Right renal pelvis (tissue), 4 donors: ENCODE measurements around the gene ARAF. TPM values are rescaled to one million over a fixed set of nuclear protein-coding genes. Genes with fewer than 3 reads are reported as not detected.
"Not testable (repeated sequence)": the region's sequence is repeated elsewhere in the genome, so short reads cannot be mapped to it uniquely, and the experiment has no call there.

Experiments
- DNase-seq, 4 donors: peaks; one replicate each; pipeline ENCODE4 v3.0.0-alpha.2; 2013; ENCODE audit warnings: low read depth in 4 of 4, low spot score in 3 of 4, missing footprints in 1 of 4
- polyA plus RNA-seq, 4 donors: library from polyadenylated mRNA; unstranded; fragments of 120-200 nt; gene quantifications; one replicate each; pipeline ENCODE4 v1.2.1, GENCODE V29; 2013; ENCODE audit not compliant: insufficient read length in 4 of 4

ARAF gene
- polyA plus RNA-seq, 4 donors, result 59.6 to 70.6 (median 65.2) TPM

DNA sequence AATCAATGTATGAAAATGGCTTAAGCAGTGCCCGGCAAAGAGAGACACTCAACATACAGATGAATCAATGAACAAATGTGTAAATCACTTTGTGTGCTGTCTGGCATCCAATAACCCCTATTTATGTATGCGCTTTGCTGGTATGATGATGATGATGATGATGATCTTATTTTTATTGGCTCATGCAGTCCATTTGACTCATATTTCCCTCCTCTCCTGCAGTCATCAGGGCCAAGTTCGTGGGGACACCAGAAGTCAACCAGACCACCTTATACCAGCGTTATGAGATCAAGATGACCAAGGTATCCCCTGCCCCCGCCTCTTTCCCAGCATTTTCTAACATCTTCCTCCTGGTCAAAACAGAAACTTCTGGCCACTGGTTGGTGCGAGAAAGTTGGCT lies 23.7 kb downstream of the ARAF start:
- DNase-seq, result no peak

DNA sequence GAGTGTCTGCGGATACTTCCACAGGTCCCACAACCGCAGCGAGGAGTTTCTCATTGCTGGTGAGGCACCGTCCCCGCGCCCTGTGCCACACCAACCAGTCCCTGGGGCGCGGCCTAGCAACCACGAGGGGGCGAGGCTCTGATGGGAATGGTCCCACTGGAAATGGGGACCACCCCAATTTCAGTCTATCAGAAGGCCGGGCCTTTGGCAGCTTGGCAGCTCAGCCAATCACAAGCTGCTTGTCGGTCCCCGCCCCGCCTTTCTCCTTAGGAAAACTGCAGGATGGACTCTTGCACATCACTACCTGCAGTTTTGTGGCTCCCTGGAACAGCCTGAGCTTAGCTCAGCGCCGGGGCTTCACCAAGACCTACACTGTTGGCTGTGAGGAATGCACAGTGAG lies 24.3 kb downstream of the ARAF start:
- DNase-seq, result no peak

DNA sequence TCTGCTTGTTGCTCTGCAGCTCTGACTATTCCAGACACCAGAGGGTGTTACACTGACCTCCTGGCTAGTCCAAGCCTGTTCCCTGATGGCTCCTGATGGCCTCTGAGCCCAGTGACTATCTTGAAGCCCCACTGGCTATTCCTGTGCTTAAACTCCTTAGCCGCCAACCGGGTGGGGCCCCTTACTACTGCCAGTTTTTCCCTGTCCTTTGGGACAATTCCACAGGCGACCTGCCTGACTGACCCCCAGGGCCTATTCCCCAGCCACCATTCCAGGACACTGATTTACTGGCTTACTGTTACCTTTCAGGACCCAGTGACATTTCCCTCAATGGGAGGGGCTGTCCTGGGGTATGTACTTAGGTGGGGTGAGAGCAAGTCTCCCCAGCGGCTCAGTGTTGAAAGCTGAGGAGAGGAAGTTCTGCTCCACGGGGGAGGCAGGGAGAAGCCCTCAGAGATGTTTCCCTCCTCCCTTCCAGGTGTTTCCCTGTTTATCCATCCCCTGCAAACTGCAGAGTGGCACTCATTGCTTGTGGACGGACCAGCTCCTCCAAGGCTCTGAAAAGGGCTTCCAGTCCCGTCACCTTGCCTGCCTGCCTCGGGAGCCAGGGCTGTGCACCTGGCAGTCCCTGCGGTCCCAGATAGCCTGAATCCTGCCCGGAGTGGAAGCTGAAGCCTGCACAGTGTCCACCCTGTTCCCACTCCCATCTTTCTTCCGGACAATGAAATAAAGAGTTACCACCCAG lies 25.2 kb downstream of the ARAF start:
- DNase-seq, result no peak

DNA sequence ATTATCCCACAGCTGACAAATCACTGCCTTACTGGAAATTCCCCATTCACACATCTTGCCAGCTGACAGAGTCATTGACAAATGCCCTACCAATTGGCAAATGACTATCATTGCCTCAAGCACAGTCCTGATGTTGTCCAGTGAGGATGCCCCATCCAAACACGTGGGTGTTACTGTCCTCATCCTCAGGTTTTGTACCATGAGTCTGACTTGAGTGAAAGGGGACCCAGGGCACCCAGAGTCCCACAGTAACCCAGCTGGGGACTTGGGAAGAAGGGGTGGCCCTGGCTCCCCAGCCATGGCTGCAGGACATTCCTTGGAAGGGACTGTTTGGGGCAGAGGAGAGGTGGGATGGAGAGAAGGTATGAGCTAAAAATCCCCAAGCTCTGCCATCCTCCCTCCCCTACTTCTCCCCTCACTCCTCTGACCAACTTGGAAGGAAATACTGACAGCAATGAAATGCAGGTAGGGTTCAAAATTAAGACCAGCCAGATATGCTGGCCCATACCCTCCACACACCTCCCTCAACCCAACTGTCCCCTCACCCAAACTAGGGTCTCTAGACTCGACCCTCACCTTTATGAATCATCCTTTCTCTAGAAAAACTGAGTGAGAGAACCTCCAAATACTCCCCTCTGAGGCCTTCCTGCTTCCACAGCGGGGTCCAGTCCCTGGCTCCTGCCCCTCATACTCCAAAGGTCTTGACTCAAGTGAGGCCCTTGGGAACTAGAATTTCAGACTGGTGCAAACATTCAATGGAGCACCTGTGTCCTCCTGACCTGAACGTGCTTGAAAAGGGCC lies 26.3 kb downstream of the ARAF start:
- no peak for DNase-seq

DNA sequence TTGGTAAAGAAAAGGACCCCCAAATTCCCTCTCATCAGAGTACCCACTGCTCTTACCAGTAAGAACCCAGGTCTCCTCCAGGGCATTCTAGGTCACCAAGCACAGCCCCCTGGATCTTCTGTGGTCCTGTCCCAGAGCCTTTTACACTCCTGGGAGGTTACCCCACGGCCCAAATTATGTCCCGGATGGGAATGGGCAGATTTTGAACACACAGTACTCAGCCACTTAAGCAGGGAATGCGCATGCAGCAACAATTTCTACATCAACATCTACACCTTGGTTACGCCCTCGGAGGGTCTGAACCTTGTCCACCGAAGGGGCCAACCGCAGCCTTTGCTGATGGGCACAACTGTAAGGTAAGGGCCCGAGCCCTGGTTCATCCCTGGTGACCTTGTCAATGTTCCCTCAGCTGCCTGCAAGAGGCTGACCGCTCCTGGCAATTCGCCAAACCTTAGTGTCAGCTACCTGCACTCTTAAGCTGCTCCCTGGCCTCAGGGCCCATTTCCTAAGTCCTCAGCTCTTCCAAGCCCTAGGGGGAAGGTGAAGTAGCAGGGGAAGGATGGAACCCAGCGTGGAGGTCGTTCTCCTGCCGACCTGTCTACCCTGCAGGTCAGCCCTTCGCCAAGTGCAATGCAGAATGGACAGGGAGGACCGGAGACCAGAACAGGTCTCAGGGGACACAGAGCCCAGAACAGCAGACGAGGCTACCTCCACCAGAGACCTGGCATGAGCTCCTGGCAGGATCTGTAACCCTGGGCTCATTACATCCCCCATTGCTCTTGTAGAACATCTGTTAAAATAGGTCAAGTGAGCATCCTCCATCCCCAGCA lies 27.1 kb downstream of the ARAF start:
- no peak for DNase-seq

DNA sequence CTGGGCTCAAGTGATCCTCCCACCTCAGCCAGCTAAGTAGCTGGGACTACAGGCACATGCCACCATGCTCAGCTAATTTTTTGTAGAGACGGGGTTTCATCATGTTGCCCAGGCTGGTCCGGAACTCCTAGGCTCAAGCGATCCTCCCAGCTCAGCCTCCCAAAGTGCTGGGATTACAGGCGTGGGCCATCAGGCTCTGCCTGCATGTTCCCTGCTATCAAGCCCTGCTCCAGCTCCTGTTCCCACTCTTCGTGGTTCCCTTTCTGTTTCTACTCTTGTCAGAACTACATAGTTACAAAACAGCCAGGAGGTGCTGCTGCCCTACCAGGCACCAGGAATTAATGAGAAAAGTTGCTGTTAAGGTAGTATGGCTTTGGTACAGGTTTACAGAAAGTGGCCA lies 30.0 kb downstream of the ARAF start:
- no peak for DNase-seq

DNA sequence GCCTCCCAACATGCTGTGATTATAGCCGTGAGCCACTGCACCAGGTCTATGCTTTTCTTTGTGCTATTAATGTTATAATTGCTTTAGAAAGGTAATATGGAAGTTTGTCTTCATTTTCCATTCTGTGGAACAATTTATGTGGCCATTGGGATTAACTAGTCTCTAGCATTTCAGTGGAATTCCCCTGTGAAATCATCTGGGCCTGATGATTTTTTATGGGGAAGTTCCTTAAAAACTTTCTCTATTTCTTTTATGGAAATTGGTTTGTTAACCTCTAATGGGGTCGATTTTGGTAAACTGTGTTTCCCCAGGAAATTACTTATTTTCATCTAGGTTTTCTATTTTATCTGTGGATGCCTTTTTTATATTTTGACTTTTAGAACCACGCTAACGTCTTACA lies 32.5 kb downstream of the ARAF start:
- no peak for DNase-seq

DNA sequence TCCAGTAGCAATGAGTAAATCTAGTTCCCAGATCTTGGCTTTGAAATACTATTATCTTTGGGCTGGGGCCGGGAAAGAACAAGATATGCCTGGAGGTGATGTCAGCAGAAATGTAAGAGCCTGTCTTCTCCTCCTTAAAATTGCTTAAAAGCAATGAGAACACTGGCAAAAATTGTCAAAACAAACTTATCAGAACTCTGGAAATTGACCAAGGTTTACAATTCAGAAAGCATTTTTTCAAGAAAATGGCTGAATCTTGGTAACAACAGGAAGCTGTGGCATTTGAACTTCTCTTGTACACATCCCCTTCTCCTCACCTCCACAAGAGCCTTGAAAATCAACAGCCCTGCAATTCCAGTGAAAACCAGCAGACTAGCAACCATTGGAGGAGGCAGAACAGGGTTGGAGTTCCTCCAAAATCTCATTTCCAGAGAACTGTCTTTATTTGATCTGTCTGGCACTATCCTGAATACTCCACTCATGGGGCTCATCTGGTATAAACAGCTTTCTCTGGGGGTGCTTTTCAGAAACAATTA lies 34.8 kb downstream of the ARAF start:
- DNase-seq, result no peak

DNA sequence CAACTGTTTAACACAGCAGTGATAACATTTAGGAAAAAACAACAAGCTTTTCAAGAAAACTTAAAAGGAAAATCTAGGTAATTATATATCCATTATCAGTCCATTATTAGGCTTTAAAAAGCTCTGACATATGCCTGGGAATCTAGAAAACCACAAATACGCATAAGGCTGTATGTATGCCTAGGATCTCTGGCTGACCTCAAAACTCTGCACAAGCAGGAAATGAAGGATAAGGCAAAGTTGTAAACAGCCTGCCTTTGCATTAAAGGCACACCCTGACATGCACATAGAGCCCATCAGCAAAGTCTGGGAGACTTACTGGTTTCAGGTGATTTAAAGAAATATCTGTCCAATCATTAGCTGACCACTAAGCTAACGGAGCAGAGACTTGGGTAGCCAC lies 35.3 kb downstream of the ARAF start:
- DNase-seq, result no peak

DNA sequence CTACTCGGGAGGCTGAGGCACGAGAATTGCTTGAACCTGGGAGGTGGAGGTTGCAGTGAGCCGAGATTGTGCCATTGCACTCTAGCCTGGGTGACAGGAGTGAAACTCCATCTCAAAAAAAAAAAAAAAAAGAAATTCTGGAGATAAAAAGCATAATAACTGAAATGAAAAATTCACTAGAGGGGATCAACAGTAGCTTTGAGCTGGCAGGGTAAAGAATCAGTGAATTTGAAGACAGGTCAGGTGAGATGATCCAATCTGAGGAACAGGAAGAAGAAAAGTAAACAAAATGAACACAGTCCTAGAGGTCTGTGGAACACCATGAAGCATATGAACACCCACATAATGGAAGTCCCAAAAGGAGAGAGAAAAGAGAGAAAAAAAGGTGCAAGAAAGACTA lies 36.2 kb downstream of the ARAF start:
- no peak for DNase-seq

DNA sequence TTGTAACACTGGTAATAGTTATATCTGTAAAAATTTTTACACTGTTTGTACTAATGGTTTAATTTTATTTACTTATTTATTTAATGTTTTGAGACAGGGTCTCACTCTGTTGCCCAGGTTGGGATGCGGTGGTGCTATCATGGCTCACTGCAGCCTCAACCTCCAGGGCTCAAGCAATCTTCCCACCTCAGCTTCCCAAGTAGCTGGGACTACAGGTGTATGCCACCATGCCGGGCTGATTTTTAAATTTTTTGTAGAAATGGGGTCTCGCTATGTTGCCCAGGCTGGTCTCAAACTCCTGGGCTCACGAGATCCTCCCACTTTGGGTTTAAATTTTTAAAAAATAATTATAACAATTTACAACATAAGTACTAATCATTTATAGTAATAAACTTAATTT lies 42.1 kb downstream of the ARAF start:
- DNase-seq, result not testable (repeated sequence)

DNA sequence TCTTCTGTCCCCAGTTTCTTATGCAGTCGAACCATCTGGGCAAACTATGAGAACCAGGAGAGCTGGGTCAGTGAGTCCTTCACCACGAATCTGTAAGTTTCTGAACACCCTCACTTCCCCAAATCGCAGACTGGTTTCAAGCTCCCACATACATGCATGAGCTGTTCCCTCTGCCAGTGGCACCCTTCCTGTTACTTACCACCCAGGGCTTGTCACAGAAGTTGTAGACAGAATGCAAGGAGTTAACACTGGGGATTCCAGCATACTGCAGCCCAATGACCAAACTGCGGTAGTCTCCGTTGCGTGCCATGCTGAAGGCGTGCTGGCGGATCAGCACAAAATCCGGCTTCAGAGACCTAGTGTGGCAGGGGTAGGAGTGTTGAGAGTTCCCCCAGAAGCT lies 44.0 kb downstream of the ARAF start:
- no peak for DNase-seq

DNA sequence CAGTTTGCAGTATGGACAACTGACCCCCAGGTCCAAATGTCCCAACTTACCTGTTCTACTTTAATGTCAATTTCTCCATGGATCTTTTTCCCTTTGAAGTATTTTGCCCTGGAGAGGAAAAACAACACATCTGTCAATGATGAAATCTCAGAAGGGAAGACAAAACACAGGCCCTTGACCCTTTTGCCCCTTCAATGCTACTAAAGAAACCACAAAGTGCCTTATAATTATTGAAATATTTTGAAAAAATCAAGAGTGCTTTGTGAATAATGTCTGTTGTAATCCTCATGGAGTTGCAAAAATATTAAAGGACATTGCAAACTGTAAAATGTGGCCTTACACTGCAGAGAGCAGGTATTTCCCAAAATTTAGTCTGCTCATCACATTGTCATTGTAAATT lies 46.1 kb downstream of the ARAF start:
- DNase-seq, result no peak

DNA sequence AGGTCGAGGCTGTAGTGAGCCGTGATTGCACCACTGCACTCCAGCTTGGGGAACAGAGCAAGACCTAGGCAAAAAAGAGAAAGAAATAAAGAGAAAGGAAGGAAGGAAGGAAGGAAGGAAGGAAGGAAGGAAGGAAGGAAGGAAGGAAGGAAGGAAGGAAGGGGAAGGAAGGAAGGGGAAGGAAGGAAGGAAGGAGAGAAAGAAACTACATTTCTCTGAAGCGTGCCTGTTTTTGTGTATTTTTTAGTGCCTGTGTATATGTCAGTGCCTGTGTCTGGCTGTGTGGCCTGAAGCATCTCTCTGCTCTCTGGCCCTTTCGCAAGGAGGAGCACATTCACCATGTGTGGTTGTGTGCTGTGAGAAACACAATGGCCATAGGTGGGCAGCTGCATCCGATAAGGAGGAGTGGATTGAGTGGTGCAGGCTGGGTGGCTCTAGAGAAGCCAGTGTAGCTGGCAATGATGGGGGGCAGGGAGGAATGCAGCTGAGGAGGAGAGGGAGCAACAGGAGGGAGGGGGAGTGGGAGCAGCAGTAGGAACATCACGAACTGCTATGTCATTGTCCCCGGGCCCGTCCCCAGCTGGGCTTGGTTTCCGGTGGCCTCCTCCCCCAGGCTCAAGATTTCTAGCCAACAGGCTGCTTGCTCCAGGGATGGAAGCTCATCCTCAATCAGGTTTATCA lies 47.3 kb downstream of the ARAF start:
- no peak for DNase-seq

DNA sequence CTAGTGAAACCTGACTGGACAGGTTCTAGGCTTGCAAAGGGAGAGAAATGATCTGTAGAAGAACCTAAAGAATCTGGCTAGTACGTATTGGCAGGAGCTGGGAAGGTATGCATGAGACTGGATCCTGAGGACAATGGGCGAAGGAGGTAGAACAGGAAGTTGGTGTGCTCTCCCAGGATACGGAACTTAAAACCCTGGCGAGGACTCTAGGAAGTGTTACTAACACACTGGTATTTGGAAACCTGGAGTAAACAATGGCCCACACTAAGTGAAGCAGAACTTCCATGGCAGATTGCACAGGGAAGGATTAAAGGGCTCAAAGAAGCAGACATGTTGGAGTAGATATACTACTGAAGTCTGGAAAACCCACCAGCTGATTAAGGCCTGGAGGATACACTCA lies 49.5 kb downstream of the ARAF start:
- no peak for DNase-seq

DNA sequence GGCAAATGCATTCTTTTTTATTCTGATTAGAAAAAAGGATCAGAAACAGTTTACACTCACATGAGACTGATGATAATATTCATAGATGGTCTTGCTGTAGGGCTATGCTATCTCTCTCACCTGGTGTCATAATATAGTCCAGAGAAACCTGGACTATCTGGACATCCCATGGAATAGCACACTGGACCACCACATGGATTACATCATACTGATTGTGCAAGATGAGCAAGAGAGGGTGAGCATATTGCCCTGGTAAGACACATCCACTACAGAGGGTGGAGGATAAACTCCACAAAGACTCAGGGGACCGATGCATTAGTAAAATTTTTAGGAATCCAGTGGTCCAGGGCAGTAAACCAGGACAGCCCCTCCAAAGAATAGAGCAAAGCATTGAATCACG lies 50.5 kb downstream of the ARAF start:
- no peak for DNase-seq

DNA sequence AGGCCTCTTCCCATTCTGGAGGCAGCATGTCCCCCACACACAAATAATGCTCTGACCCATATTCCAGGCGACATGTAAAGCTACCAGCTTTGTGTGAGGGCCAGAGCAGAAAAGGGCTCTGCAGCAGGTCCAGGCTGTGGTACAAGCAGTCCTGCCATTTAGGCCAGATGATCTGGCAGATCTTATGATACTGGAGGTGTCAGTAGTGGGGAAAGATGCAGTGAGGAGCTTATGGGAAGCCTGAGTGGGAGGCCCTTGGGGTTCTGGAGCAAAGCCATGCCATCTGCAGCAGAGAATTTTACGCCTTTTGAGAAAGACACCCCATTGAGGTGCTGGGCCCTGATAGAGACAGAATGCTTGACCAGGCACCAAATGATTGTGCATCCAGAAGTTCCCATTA lies 50.9 kb downstream of the ARAF start:
- no peak for DNase-seq

DNA sequence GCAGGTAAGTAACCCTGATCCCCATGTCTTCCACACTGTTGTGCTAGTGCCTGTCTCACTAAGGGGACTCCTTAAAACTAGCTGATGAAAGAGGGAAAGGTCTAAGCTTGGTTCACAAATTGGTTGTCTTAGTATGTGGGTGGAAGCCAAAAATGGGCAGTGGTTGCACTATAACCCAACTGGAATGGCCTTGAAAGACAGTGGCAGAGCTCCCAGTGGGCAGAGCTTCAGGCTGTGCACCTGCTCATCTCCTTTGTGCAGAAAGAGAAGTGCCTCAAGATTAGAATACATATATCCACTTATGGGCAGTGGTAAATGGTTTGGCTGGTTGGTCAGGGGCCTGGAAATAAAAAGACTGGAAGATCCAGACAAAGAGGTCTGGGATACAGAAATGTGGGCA lies 51.4 kb downstream of the ARAF start:
- no peak for DNase-seq

DNA sequence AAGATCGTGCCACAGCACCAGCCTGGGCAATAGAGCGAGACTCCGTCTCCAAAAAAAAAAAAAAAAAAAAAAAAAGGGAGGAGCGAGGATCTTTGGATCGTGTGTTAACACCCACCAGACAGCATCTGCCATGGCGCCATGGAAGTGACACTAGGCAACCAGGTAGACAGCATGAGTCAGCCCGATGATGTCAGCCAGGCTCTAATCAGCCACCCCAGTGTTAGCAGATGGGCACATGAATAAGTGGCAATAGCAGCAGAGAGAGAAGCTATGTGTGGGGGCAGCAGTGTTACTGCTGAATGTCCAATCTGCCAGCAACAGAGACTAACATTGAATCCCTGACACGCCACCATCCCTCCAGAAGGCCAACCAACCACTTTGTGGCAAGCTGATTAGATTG lies 52.1 kb downstream of the ARAF start:
- DNase-seq, result no peak

DNA sequence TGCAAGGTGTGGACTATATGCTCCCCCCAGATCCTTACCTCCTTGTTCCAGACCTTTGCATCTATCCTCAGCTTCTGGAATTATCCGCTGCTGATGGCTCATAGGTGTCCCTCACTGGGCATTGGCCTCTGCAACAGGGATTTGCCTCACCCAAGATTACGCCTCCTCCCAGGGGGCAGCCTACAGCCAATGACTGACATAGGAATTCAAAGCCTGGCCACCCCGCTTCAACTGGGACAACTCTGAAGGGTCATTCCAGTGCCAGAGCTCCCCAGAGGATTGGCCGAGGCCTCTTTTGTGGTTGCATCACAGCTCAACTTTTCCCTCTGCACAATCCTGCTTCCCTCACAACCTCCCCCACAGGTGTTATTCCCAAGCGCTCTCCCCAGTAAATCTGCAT lies 53.6 kb downstream of the ARAF start:
- no peak for DNase-seq
